ENCODE measurements around the gene FAM110C. TPM values are rescaled to one million over a fixed set of nuclear protein-coding genes. Genes with fewer than 3 reads are reported as not detected.
A peak's percentile ranks its signal among the peaks of the same experiment; 100 is the strongest.

Gene FAM110C
- total RNA-seq, 1 experiment from 2014 or later: 10.3 TPM

DNA sequence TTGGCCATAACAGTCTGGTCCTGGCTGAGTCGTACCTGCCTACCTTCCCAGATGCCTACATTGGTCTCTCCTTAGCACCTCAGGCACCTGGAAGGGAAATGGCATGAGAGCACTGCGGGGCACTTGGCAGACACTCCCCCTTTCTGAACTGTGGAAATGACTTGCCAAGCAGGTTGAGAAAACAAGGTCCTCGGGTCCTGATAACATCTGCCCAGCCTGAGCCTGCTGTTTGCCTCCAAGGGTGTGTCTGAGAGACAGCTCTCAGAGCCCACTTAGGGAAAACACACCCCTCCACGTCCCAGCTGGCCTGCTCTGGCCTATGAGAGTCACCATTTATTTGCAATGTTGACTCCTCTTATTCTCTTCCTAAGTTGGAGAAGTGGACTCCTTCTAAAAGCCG, 10.5 kb downstream of the FAM110C start:
- TF ChIP-seq, protein P1, sequence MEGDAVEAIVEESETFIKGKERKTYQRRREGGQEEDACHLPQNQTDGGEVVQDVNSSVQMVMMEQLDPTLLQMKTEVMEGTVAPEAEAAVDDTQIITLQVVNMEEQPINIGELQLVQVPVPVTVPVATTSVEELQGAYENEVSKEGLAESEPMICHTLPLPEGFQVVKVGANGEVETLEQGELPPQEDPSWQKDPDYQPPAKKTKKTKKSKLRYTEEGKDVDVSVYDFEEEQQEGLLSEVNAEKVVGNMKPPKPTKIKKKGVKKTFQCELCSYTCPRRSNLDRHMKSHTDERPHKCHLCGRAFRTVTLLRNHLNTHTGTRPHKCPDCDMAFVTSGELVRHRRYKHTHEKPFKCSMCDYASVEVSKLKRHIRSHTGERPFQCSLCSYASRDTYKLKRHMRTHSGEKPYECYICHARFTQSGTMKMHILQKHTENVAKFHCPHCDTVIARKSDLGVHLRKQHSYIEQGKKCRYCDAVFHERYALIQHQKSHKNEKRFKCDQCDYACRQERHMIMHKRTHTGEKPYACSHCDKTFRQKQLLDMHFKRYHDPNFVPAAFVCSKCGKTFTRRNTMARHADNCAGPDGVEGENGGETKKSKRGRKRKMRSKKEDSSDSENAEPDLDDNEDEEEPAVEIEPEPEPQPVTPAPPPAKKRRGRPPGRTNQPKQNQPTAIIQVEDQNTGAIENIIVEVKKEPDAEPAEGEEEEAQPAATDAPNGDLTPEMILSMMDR (IDR thresholded peaks at IDR 0.05; ENCODE audit: unreplicated experiment): no peak
- peak; percentile 29 for DNase-seq (ENCODE audit: unreplicated experiment)
- Mint-ChIP-seq H3K36me3 (ENCODE audit: insufficient read depth, unreplicated experiment) (peaks cover 7% of the 10 kb centered on the region), H3K4me3 (ENCODE audit: unreplicated experiment) (no peak overlapping the region), H3K27ac (ENCODE audit: low read depth, unreplicated experiment) (peak overlapping the region; percentile 27), H3K9me3 (ENCODE audit: unreplicated experiment) (no peaks in the 10 kb centered on the region), H3K4me1 (ENCODE audit: insufficient read depth, unreplicated experiment) (peaks cover 27% of the 10 kb centered on the region), H3K27me3 (ENCODE audit: insufficient read depth, unreplicated experiment) (no peaks in the 10 kb centered on the region)
- BruUV-seq (replicated peaks): no TSS peak
- intact Hi-C loops (cut with micrococcal nuclease): no loop called here
- ChIA-PET CTCF (interaction anchor here (0.8 to 2.1 kb wide), 7 partner anchors 9 to 107 kb away, joined by 3 to 10 read pairs (median 5); no protein-coding TSS in a partner anchor), POLR2A (interaction anchor here (0.8 to 5.9 kb wide), 5 partner anchors 9 to 37 kb away, joined by 3 to 89 read pairs (median 5); partner anchors contain the start of gene FAM110C)

DNA sequence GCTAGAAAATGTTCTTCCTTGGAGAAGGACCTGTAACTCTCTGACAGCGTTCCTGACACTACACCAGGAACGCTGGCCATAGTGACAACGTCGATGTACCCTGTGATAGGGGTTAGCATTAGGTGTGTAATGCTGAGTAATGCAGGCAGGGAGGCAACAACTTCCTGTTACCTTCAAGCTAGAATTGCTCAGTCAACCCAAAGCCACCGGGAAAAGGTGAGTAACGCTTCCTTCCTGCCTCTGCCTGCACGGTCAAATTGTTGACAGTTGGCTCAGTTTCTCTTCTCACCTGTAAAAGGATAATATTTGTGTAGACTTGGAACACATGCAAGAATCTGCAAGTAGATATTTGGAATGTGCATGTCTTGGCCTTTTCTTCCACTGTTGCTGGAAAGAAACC, 12.7 kb downstream of the FAM110C start:
- intact Hi-C loops (cut with micrococcal nuclease): no loop called here
- TF ChIP-seq, protein P1 (IDR thresholded peaks at IDR 0.05; ENCODE audit: unreplicated experiment): no peak
- no peaks in the 10 kb centered on the region for H3K27me3 Mint-ChIP-seq (ENCODE audit: insufficient read depth, unreplicated experiment)
- peak overlapping the region; percentile 79 for H3K27ac Mint-ChIP-seq (ENCODE audit: low read depth, unreplicated experiment)
- H3K36me3 Mint-ChIP-seq (ENCODE audit: insufficient read depth, unreplicated experiment): peaks cover 6% of the 10 kb centered on the region
- CTCF ChIA-PET: interaction anchor here (0.6 to 2.1 kb wide), 5 partner anchors 11 to 109 kb away, joined by 3 to 10 read pairs (median 4); no protein-coding TSS in a partner anchor
- H3K4me3 Mint-ChIP-seq (ENCODE audit: unreplicated experiment): peak overlapping the region; percentile 14
- peak; percentile 89 for DNase-seq (ENCODE audit: unreplicated experiment)
- POLR2A ChIA-PET: interaction anchor here (0.6 to 5.9 kb wide), 12 partner anchors 10 to 1637 kb away, joined by 3 to 89 read pairs (median 4); partner anchors contain the start of gene FAM110C
- no peaks in the 10 kb centered on the region for H3K9me3 Mint-ChIP-seq (ENCODE audit: unreplicated experiment)
- H3K4me1 Mint-ChIP-seq (ENCODE audit: insufficient read depth, unreplicated experiment): peaks cover 34% of the 10 kb centered on the region
- no TSS peak for BruUV-seq (replicated peaks)

DNA sequence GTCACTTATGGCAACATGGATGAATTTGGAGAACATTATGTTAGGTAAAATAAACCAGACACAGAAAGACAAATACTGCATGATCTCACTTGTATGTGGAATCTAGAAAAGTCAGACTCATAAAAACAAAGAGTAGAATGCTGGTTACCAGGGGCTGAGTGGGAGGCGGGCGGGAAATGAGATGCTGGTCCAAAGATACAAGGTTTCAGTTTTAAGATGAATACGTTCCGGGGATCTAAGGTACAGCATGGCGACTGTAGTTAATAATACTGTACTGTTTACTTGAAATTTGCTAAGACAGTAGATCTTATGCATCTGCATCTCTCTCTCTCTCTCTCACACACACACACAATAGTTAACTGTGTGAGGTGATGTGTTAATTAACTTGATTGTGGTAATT, 14.2 kb downstream of the FAM110C start:
- no TSS peak for BruUV-seq (replicated peaks)

DNA sequence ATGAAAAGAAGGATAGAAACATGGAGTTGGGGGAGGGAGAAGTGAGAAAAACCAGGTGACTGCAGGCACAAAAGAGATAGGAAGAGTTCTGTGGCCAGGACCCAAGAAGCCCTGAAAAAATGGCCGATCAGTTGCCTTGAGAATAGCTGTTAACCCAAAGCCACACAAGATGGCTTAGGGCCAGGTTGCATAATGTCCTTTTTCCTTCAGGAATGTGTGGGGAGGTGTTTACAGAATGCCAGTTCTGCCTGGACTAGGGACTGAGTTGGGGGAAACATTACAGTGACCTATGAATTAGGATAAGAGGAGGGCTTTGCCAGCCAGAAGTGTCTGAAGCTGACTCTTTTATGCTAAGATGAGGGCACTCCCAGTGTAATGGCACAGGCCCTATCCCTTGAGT, 17.1 kb downstream of the FAM110C start:
- Mint-ChIP-seq H3K36me3 (ENCODE audit: insufficient read depth, unreplicated experiment) (no peaks in the 10 kb centered on the region), H3K27ac (ENCODE audit: low read depth, unreplicated experiment) (peak overlapping the region; percentile 5), H3K4me3 (ENCODE audit: unreplicated experiment) (no peak overlapping the region), H3K9me3 (ENCODE audit: unreplicated experiment) (no peaks in the 10 kb centered on the region), H3K27me3 (ENCODE audit: insufficient read depth, unreplicated experiment) (no peaks in the 10 kb centered on the region), H3K4me1 (ENCODE audit: insufficient read depth, unreplicated experiment) (peaks cover 22% of the 10 kb centered on the region)
- TF ChIP-seq, protein P1 (IDR thresholded peaks at IDR 0.05; ENCODE audit: unreplicated experiment): no peak
- no TSS peak for BruUV-seq (replicated peaks)
- ChIA-PET POLR2A (interaction anchor here (1.1 to 1.8 kb wide), 6 partner anchors 12 to 113 kb away, joined by 4 to 9 read pairs (median 6); partner anchors contain the start of gene FAM110C), CTCF (interaction anchor here (1.3 to 4.1 kb wide), 2 partner anchors 11 to 16 kb away, joined by 3 to 29 read pairs; no protein-coding TSS in a partner anchor)
- peak; percentile 65 for DNase-seq (ENCODE audit: unreplicated experiment)
- intact Hi-C loops (cut with micrococcal nuclease): no loop called here

More for the DNA sequence above, 14.2 kb downstream of the FAM110C start:
- intact Hi-C loops (cut with micrococcal nuclease): no loop called here
- TF ChIP-seq, protein P1 (IDR thresholded peaks at IDR 0.05; ENCODE audit: unreplicated experiment): no peak
- no peak overlapping the region for H3K4me3 Mint-ChIP-seq (ENCODE audit: unreplicated experiment)
- CTCF ChIA-PET: interaction anchor here (2.1 kb wide), 1 partner anchor 13 kb away, joined by 5 read pairs; no protein-coding TSS in a partner anchor
- POLR2A ChIA-PET: interaction anchor here (5.9 kb wide), 1 partner anchor 13 kb away, joined by 89 read pairs; the partner anchor contains the start of gene FAM110C
- H3K27ac Mint-ChIP-seq (ENCODE audit: low read depth, unreplicated experiment): no peak overlapping the region
- no peak for DNase-seq (ENCODE audit: unreplicated experiment)
- H3K27me3 Mint-ChIP-seq (ENCODE audit: insufficient read depth, unreplicated experiment): no peaks in the 10 kb centered on the region
- peaks cover 31% of the 10 kb centered on the region for H3K4me1 Mint-ChIP-seq (ENCODE audit: insufficient read depth, unreplicated experiment)
- no peaks in the 10 kb centered on the region for H3K36me3 Mint-ChIP-seq (ENCODE audit: insufficient read depth, unreplicated experiment)
- H3K9me3 Mint-ChIP-seq (ENCODE audit: unreplicated experiment): no peaks in the 10 kb centered on the region

All from MCF 10A (cell line).